ENCODE results near the gene PCGF1. TPM values are rescaled to one million over a fixed set of nuclear protein-coding genes. Genes with fewer than 3 reads are reported as not detected.
A peak's percentile ranks its signal among the peaks of the same experiment; 100 is the strongest.

The PCGF1 gene
- total and polyA plus RNA-seq, 10 donors, result 9.6 to 20.4 (median 14.6) TPM

DNA sequence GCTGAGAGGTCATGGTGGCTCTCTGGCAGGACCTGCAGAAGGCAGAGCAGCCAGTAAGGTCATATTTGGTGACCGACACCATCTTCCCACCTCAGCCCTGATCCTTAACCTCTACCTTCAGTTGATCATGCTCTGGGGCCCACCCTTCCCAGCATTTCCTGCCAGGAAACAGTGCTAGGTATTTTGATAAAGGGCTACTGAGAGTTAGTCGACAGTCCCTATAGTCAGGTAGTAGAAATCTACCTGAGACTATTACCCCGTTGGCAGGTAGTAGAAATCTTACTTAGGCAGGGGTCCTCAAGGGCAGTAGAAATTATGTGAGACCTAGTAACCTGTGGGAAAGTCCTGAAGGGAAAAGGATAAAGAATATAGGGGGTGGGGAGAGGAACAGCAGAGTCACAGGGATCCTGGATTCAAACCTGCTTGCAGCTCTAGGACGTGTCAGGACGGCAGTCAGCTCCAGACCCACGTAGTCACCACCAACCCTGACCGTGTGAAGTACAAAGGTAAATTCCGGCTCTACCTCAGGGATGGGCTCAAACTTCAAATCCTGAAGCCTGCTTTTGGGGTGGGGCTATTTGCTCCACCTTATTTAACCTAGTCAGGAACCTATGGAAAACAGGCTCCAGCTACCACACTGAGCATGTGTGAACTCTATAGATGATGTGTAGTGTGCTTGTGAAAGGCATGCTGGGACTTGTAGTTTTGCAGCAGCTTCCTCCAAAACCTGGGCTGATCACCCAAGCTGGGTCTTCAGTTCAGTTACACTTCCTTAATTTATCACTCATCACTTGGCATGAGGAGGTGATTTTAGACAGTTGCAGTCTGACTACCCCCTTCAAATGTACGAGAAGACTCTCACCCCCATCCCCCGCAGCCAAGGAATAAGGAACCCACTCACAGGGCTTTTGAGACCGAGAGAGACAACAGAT lies 18.5 kb upstream of the PCGF1 start, which contains the start of gene DQX1:
DQX1 (minus strand) TSS at position 515 of the 932 bp plus-strand sequence; CDS start at position 13, 502 bp downstream.
- Histone ChIP-seq H3K27me3 (replicated peaks in 1 of 7) (peaks cover 0 to under 1% (median 0%) of the 10 kb centered on the region in 7 donors), H3K36me3 (peaks cover 0 to 42% (median 30%) of the 10 kb centered on the region in 6 donors), H3K4me3 (no peak within 1 kb of the TSS), H3K9me3 (no peaks in the 10 kb centered on the region), H3K4me1 (peaks cover 12 to 41% (median 25%) of the 10 kb centered on the region in 6 donors), H3K27ac (no peak within 1 kb of the TSS)
- intact Hi-C loops (cut with DNase I; ENCODE audit: low total_unique reads), result no loop called here
- TF ChIP-seq POLR2AphosphoS5 (IDR thresholded peaks at IDR 0.05) (no peak), POLR2A (IDR thresholded peaks at IDR 0.05) (no peak), CTCF (IDR thresholded peaks at IDR 0.05 in 8 of 11, conservative IDR thresholded peaks at IDR 0.05 in 3 of 11) (no peak)
- DNase-seq, result peak; percentile 55
- 73 to 83% (median 77%) methylated on average over 11 of the region's 11 CpGs for WGBS, 5 donors

DNA sequence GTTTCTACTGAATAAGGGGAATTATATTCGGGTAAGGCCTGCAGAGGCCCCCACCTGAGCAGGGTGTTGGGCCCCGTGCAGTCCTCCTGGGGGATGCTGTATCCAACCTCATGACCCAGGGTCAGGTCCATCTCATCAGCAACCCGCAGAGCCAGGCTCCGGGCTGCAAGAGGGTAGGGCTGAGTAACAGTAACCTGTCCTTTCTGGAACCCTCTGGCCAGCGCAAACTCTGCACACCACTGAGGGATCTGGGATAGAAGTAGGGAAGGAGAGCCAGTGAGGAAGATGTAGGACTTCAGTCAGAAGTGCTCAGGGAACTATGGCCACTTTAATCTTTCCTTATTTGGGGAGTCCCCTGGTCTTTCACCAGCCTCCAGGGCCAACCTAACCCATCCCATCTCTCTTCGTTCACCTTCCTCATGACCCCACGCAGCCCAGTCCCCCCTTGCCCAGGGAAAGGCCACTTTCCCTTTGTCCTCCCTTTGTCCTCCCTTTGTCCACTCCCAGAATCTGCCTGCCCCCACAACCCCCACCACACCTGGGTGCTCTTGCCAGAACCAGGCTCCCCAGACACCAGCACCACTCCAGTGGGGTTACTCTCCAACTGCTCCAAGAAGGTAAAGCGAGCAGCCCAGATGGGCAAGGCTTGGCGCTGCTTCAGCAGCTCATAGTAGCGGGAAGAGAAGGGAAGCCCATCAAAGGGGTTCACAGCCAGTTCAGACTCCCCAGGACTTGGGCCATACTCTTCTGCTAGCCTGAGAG lies 17.6 kb upstream of the PCGF1 start:
- Histone ChIP-seq H3K36me3 (peaks cover 0 to 42% (median 30%) of the 10 kb centered on the region in 6 donors), H3K27me3 (replicated peaks in 1 of 7) (peaks cover 0 to 9% (median 0%) of the 10 kb centered on the region in 7 donors), H3K4me3 (no peak overlapping the region), H3K9me3 (no peaks in the 10 kb centered on the region), H3K4me1 (peaks cover 8 to 33% (median 18%) of the 10 kb centered on the region in 6 donors), H3K27ac (no peak overlapping the region)
- peak; percentile 69 for DNase-seq
- intact Hi-C loops (cut with DNase I; ENCODE audit: low total_unique reads), result no loop called here
- TF ChIP-seq POLR2AphosphoS5 (IDR thresholded peaks at IDR 0.05), result no peak
- TF ChIP-seq POLR2A (IDR thresholded peaks at IDR 0.05), result no peak
- TF ChIP-seq CTCF (IDR thresholded peaks at IDR 0.05 in 8 of 11, conservative IDR thresholded peaks at IDR 0.05 in 3 of 11), result no peak
- WGBS, 5 donors, result 88 to 96% (median 95%) methylated on average over 9 to 10 of the region's 10 CpGs

DNA sequence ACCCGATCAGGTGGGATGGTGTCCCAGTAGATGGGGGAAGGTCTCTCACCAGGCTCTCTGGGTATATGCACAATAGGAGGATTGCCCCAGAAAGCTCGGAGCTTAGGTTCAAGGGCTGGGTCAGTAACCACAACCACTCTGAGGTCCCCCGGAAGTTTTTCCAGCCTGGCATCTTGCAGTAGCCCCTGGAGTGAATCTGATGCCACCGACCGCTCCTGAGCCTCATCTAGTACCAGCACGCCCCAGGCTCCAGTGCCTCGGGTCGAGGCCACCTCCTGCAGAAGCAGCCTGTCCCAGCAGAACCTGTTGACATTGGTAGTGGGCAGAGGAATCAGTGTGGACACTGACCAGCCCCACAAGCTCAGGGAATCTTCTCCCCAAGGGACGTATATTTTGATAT lies 16.5 kb upstream of the PCGF1 start:
- no peak for TF ChIP-seq CTCF (IDR thresholded peaks at IDR 0.05 in 8 of 11, conservative IDR thresholded peaks at IDR 0.05 in 3 of 11)
- H3K36me3 ChIP-seq, result peaks cover 0 to 42% (median 30%) of the 10 kb centered on the region in 6 donors
- WGBS, 5 donors, result 87 to 93% (median 90%) methylated on average over 5 to 9 of the region's 9 CpGs
- intact Hi-C loops (cut with DNase I; ENCODE audit: low total_unique reads), result no loop called here
- peaks cover 8 to 30% (median 17%) of the 10 kb centered on the region in 6 donors for H3K4me1 ChIP-seq
- H3K4me3 ChIP-seq, result no peak overlapping the region
- no peaks in the 10 kb centered on the region for H3K9me3 ChIP-seq
- H3K27me3 ChIP-seq (replicated peaks in 1 of 7), result peaks cover 0 to 20% (median 6%) of the 10 kb centered on the region in 7 donors
- no peak overlapping the region for H3K27ac ChIP-seq
- peak; percentile 55 for DNase-seq

Data from spleen (tissue), 11 donors.